Smooth muscle cell (in vitro differentiated cells): Measurements from ENCODE around the gene SECISBP2L. TPM values are rescaled to one million over a fixed set of nuclear protein-coding genes. Genes with fewer than 3 reads are reported as not detected.

ENCODE experiments used
- DNase-seq: peaks from one replicate; lab custom pipeline; 2025; ENCODE audit not compliant: unreplicated experiment; lab: John Stamatoyannopoulos, UW
- H2AFZ ChIP-seq: fragments of 200-600 bp; sonication (generic); 2 replicates; pipeline ENCODE4 v1.6.0; 2016; ENCODE audit warnings: antibody characterized with exemption, low read depth, mild to moderate bottlenecking
- H3F3A ChIP-seq: fragments of 200-600 bp; sonication (generic); 2 replicates; pipeline ENCODE4 v1.6.0; 2017; ENCODE audit warnings: antibody characterized with exemption, low read depth
- H3K27ac ChIP-seq: fragments of 200-600 bp; sonication (generic); 2 replicates; pipeline ENCODE4 v1.5.1; 2016; ENCODE audit warnings: low read depth, mild to moderate bottlenecking
- H3K27me3 ChIP-seq: fragments of 200-600 bp; sonication (generic); 2 replicates; pipeline ENCODE4 v1.6.1; 2016; ENCODE audit warnings: low read depth, mild to moderate bottlenecking
- H3K36me3 ChIP-seq: fragments of 200-600 bp; sonication (generic); 2 replicates; pipeline ENCODE4 v1.5.1; 2016; ENCODE audit warnings: low read depth
- H3K4me1 ChIP-seq: fragments of 200-600 bp; sonication (generic); 2 replicates; pipeline ENCODE4 v1.5.1; 2016; ENCODE audit warnings: low read depth
- H3K4me2 ChIP-seq: fragments of 200-600 bp; sonication (generic); 2 replicates; pipeline ENCODE4 v1.6.0; 2016; ENCODE audit warnings: mild to moderate bottlenecking
- H3K4me3 ChIP-seq: fragments of 200-600 bp; sonication (generic); 2 replicates; pipeline ENCODE4 v1.5.1; 2016; ENCODE audit warnings: mild to moderate bottlenecking
- H3K79me2 ChIP-seq: fragments of 200-600 bp; sonication (generic); 2 replicates; pipeline ENCODE4 v1.6.0; 2016; ENCODE audit warnings: low read depth, mild to moderate bottlenecking
- H3K9ac ChIP-seq: fragments of 200-600 bp; sonication (generic); 2 replicates; pipeline ENCODE4 v1.6.0; 2016; ENCODE audit warnings: low read depth
- H3K9me3 ChIP-seq: fragments of 200-600 bp; sonication (generic); replicated peaks from 2 replicates; pipeline ENCODE4 v1.5.1; 2016; ENCODE audit warnings: low read depth
- H4K20me1 ChIP-seq: fragments of 200-600 bp; sonication (generic); 2 replicates; pipeline ENCODE4 v1.6.0; 2016; ENCODE audit warnings: low read depth
- WGBS: methylation state at CpG from one replicate; pipeline ENCODE4 v1.1.7; 2016; ENCODE audit warnings: low lambda C conversion rate; 5-methylcytosine and 5-hydroxymethylcytosine counted together
- polyA plus RNA-seq: library from polyadenylated mRNA; unstranded; fragments of >200 nt; fragmentation: Nextera tagmentation; extraction: Ambion mirVana; gene quantifications from 2 replicates; pipeline ENCODE4 v1.2.1, GENCODE V29; 2016
- total RNA-seq: library from RNA; depleted of rRNA; stranded (reverse); fragments of >200 nt; gene quantifications from 2 replicates; pipeline ENCODE4 v1.2.3, GENCODE V29; 2014
- TF ChIP-seq, protein P1 (sequence below): fragments of 200-600 bp; sonication (generic); IDR thresholded peaks from 2 replicates; pipeline ENCODE4 v1.5.1; 2017; ENCODE audit warnings: borderline replicate concordance, mild to moderate bottlenecking, antibody characterized with exemption; ENCODE audit not compliant: insufficient read depth, poor library complexity, severe bottlenecking

SECISBP2L gene
- total and polyA plus RNA-seq, 2 experiments from 2014 or later = 13.7 to 24.0 TPM

DNA sequence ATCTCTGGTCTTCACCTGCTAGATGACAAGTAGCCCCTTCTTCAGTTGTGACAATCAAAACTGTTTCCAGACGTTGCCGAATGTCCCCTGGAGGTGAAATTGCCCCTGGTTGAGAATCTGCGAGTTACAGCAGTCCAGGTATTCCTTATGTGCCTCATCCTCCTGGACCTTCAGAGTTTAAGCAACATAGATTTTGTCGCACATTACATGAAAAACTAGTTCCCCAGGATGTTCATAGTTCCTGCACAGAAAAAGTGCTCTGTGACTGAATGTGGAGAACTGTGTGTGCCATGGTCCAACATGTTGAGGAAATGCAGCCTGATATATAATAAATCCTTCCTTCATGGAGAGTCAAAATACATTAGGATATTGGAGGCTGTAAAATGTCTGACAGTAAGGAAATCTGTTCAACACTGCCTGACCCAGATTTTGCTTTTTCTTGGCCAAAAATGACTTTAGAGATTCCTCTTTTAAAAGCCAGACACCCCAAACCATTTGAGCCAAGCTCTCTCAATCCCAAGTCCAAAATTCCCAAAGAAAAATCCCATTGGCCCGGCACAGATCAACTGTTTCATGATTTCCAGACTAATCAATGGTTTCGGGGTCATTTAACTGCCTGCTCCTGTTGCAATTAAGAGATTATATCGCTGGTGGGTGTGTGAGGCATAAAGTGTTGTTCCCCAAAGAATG is 62.1 kb downstream of the SECISBP2L start:
- no peaks in the 10 kb centered on the region for H3K79me2 ChIP-seq
- no peaks in the 10 kb centered on the region for H3K9me3 ChIP-seq
- H3K4me2 ChIP-seq = no peak overlapping the region
- DNase-seq = no peak
- H4K20me1 ChIP-seq = no peaks in the 10 kb centered on the region
- no peaks in the 10 kb centered on the region for H3K27me3 ChIP-seq
- no peak overlapping the region for H3K9ac ChIP-seq
- TF ChIP-seq, protein P1, sequence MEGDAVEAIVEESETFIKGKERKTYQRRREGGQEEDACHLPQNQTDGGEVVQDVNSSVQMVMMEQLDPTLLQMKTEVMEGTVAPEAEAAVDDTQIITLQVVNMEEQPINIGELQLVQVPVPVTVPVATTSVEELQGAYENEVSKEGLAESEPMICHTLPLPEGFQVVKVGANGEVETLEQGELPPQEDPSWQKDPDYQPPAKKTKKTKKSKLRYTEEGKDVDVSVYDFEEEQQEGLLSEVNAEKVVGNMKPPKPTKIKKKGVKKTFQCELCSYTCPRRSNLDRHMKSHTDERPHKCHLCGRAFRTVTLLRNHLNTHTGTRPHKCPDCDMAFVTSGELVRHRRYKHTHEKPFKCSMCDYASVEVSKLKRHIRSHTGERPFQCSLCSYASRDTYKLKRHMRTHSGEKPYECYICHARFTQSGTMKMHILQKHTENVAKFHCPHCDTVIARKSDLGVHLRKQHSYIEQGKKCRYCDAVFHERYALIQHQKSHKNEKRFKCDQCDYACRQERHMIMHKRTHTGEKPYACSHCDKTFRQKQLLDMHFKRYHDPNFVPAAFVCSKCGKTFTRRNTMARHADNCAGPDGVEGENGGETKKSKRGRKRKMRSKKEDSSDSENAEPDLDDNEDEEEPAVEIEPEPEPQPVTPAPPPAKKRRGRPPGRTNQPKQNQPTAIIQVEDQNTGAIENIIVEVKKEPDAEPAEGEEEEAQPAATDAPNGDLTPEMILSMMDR = no peak
- H3K36me3 ChIP-seq = no peaks in the 10 kb centered on the region
- no peaks in the 10 kb centered on the region for H3F3A ChIP-seq
- no peak overlapping the region for H3K4me3 ChIP-seq
- H3K27ac ChIP-seq = no peak overlapping the region
- H3K4me1 ChIP-seq = no peaks in the 10 kb centered on the region
- H2AFZ ChIP-seq = no peak overlapping the region
- WGBS = 89% methylated on average over 7 of the region's 7 CpGs

DNA sequence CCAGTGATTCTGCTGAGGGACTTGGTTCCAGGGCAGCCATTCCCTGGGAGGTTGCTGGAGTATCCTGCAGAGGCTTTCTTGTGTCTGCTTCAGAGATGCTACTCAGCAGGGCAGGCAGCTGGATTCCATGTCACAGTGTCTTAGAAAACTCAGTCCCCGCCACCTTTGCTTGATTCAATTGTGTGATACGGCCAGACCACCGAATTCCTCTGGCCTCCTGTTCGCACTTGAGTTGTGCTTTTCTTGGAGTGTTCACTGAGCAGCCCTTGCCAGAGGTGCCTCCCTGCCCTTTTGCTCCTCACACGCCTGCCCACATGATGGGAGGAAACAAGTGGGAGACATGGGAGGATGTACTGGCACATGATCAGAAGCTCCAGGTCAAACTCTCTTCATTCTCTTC is 62.9 kb downstream of the SECISBP2L start:
- WGBS = 94% methylated on average over 5 of the region's 5 CpGs
- Histone ChIP-seq H3K9me3 (no peaks in the 10 kb centered on the region), H3K4me1 (no peaks in the 10 kb centered on the region), H3K4me3 (no peak overlapping the region), H3K4me2 (no peak overlapping the region), H3K79me2 (no peaks in the 10 kb centered on the region), H3K27me3 (no peaks in the 10 kb centered on the region), H3K27ac (no peak overlapping the region), H3K9ac (no peak overlapping the region), H2AFZ (no peak overlapping the region), H3F3A (no peaks in the 10 kb centered on the region), H4K20me1 (no peaks in the 10 kb centered on the region), H3K36me3 (no peaks in the 10 kb centered on the region)
- TF ChIP-seq, protein P1 = no peak
- DNase-seq = no peak

DNA sequence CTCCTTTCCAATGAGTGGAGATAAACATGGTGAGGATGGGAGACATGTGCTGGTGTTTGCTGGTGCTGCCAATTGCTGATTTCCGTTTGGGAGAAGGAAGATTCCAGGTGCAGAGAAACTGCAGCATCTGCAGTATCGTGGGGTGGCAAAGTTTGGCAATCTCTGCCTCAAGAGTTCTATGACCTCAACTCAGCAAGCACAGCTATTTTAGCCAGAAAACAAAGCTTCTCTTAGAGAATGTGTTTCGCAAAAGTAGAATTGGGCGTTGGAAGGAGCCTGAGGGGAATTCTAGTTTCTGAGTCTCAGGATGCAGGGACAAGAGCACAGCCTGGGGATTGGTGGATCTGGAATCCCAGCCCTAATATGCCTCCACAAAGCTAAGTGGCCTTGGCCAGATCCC is 64.3 kb downstream of the SECISBP2L start:
- no peaks in the 10 kb centered on the region for H3F3A ChIP-seq
- no peaks in the 10 kb centered on the region for H3K36me3 ChIP-seq
- H3K4me3 ChIP-seq = no peak overlapping the region
- H3K4me1 ChIP-seq = no peaks in the 10 kb centered on the region
- no peak overlapping the region for H3K4me2 ChIP-seq
- 80% methylated on average over 4 of the region's 4 CpGs for WGBS
- TF ChIP-seq, protein P1 = no peak
- no peak overlapping the region for H3K27ac ChIP-seq
- no peaks in the 10 kb centered on the region for H3K9me3 ChIP-seq
- H3K9ac ChIP-seq = no peak overlapping the region
- no peaks in the 10 kb centered on the region for H4K20me1 ChIP-seq
- no peaks in the 10 kb centered on the region for H3K27me3 ChIP-seq
- no peak for DNase-seq
- H3K79me2 ChIP-seq = no peaks in the 10 kb centered on the region
- no peak overlapping the region for H2AFZ ChIP-seq

DNA sequence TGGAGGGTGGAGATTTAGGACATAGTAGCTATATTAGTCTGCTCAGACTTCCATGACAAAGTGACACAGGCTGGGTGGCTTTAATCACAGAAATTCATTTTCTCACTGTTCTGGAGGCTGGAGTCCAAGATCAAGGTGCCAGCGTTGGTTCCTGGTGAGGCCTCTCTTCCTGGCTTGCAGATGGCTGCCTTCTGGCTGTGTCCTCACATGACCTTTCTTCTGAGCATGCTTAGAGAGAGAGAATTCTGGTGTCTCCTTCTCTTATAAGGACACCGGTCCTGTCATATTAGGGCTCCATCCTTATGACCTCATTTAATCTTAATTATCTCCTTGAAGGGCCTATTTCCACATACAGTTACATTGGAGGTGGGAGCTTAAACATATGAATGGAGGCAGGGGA is 67.6 kb downstream of the SECISBP2L start:
- Histone ChIP-seq H3K4me1 (peaks cover 7% of the 10 kb centered on the region), H3K36me3 (no peaks in the 10 kb centered on the region), H3K9ac (no peak overlapping the region), H3K27me3 (no peaks in the 10 kb centered on the region), H2AFZ (no peak overlapping the region), H3K79me2 (no peaks in the 10 kb centered on the region), H3K9me3 (no peaks in the 10 kb centered on the region), H3K4me2 (no peak overlapping the region), H3K27ac (no peak overlapping the region), H3K4me3 (no peak overlapping the region), H3F3A (no peaks in the 10 kb centered on the region), H4K20me1 (no peaks in the 10 kb centered on the region)
- TF ChIP-seq, protein P1 = no peak
- no peak for DNase-seq
- 94% methylated on average over 2 of the region's 2 CpGs for WGBS
